Suprapubic skin (tissue), 4 donors: ENCODE results near the gene NGFR.

ENCODE experiments used
- POLR2A ChIP-seq, 2 donors: fragments of 450-650 bp; IDR thresholded peaks; one replicate each; pipeline ENCODE4 v1.6.1; 2017; ENCODE audit warnings: antibody characterized with exemption in 2 of 2, mild to moderate bottlenecking in 2 of 2, moderate library complexity in 2 of 2
- POLR2AphosphoS5 ChIP-seq, 3 donors: sonication (generic); formaldehyde crosslinking; IDR thresholded peaks; one replicate each; pipeline ENCODE4 v1.6.1; 2017; ENCODE audit warnings: antibody characterized with exemption in 3 of 3
- TF ChIP-seq, protein P1 (sequence below), 2 donors: fragments of 200-600 bp in 1 of 2; fragments of 450-650 bp in 1 of 2; sonication (generic) in 1 of 2; IDR thresholded peaks; one replicate each; pipeline ENCODE4 v1.5.1; 2016 to 2019; ENCODE audit warnings: antibody characterized with exemption in 2 of 2, mild to moderate bottlenecking in 1 of 2, moderate library complexity in 1 of 2

DNA sequence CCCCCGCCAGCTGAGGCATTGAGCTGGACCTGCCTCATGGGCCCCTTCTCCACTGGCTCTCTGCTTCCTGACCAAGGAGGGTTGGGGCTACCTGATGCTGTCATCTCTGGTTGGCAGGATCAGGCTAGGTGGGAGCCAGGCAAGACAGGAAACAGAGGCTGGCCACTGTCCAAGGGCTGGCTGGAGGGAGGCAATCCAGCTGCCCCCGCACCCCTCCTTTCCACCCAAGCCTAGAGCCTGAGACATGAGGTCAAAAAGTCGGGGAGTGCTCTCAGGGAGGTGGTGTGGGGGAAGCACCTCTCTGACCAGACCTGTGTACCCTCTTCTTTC is 14.5 kb downstream of the NGFR start:
- TF ChIP-seq, protein P1, sequence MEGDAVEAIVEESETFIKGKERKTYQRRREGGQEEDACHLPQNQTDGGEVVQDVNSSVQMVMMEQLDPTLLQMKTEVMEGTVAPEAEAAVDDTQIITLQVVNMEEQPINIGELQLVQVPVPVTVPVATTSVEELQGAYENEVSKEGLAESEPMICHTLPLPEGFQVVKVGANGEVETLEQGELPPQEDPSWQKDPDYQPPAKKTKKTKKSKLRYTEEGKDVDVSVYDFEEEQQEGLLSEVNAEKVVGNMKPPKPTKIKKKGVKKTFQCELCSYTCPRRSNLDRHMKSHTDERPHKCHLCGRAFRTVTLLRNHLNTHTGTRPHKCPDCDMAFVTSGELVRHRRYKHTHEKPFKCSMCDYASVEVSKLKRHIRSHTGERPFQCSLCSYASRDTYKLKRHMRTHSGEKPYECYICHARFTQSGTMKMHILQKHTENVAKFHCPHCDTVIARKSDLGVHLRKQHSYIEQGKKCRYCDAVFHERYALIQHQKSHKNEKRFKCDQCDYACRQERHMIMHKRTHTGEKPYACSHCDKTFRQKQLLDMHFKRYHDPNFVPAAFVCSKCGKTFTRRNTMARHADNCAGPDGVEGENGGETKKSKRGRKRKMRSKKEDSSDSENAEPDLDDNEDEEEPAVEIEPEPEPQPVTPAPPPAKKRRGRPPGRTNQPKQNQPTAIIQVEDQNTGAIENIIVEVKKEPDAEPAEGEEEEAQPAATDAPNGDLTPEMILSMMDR (IDR thresholded peaks at IDR 0.05): no peak
- no peak for TF ChIP-seq POLR2A (IDR thresholded peaks at IDR 0.05)
- no peak for TF ChIP-seq POLR2AphosphoS5 (IDR thresholded peaks at IDR 0.05)
